Retina (tissue), 1 donor: ENCODE results near the gene KLK14.

Experiments
- DNase-seq: peaks from one replicate; pipeline ENCODE4 v3.0.0-alpha.2; 2016

KLK14 gene

GRCh38 chr19:51082611-51083010 is at the start of gene KLK14:
KLK14 (minus strand) TSS chr19:51082887; CDS start chr19:51082614, 273 bp downstream.
- DNase-seq: no peak

GRCh38 chr19:51131780-51132680 is 49.3 kb upstream of the KLK14 start:
- peak; percentile 76 for DNase-seq

- no peak for DNase-seq
Observed at GRCh38 chr19:51129716-51130115, 47.0 kb upstream of the KLK14 start.

- no peak for DNase-seq
Observed at GRCh38 chr19:51128227-51128626, 45.5 kb upstream of the KLK14 start.

GRCh38 chr19:51127755-51128154 is 45.1 kb upstream of the KLK14 start:
- DNase-seq: no peak

GRCh38 chr19:51127032-51127431 is 44.3 kb upstream of the KLK14 start:
- DNase-seq: no peak

GRCh38 chr19:51125421-51126075 is 42.9 kb upstream of the KLK14 start:
- DNase-seq: no peak

- DNase-seq: no peak
Observed at GRCh38 chr19:51124729-51125128, 42.0 kb upstream of the KLK14 start, which contains the start of gene SIGLEC9. SIGLEC9 (plus strand) TSS chr19:51124906; CDS start chr19:51124975, 69 bp downstream.

- no peak for DNase-seq
Observed at GRCh38 chr19:51124216-51124615, 41.5 kb upstream of the KLK14 start.

GRCh38 chr19:51123802-51124201 is 41.1 kb upstream of the KLK14 start:
- DNase-seq: no peak

- DNase-seq: no peak
Observed at GRCh38 chr19:51123381-51123800, 40.7 kb upstream of the KLK14 start.

- no peak for DNase-seq
Observed at GRCh38 chr19:51122112-51122981, 39.7 kb upstream of the KLK14 start.

- no peak for DNase-seq
Observed at GRCh38 chr19:51121257-51121656, 38.6 kb upstream of the KLK14 start.

GRCh38 chr19:51120160-51120559 is 37.5 kb upstream of the KLK14 start:
- no peak for DNase-seq

GRCh38 chr19:51119611-51120010 is 36.9 kb upstream of the KLK14 start:
- DNase-seq: no peak

- no peak for DNase-seq
Observed at GRCh38 chr19:51119101-51119500, 36.4 kb upstream of the KLK14 start.

GRCh38 chr19:51116736-51117286 is 34.1 kb upstream of the KLK14 start:
- no peak for DNase-seq

- no peak for DNase-seq
Observed at GRCh38 chr19:51114087-51114729, 31.5 kb upstream of the KLK14 start.

GRCh38 chr19:51111606-51112005 is 28.9 kb upstream of the KLK14 start:
- no peak for DNase-seq

GRCh38 chr19:51110666-51110971 is 27.9 kb upstream of the KLK14 start:
- no peak for DNase-seq

- DNase-seq: no peak
Observed at GRCh38 chr19:51108805-51109146, 26.1 kb upstream of the KLK14 start.

GRCh38 chr19:51108066-51108804 is 25.5 kb upstream of the KLK14 start, which contains the start of gene CTU1:
CTU1 (minus strand) TSS chr19:51108409; CDS start chr19:51104569, 3,840 bp downstream.
- DNase-seq: peak; percentile 99
